Measurements from ENCODE around the gene DLG5.

DNA sequence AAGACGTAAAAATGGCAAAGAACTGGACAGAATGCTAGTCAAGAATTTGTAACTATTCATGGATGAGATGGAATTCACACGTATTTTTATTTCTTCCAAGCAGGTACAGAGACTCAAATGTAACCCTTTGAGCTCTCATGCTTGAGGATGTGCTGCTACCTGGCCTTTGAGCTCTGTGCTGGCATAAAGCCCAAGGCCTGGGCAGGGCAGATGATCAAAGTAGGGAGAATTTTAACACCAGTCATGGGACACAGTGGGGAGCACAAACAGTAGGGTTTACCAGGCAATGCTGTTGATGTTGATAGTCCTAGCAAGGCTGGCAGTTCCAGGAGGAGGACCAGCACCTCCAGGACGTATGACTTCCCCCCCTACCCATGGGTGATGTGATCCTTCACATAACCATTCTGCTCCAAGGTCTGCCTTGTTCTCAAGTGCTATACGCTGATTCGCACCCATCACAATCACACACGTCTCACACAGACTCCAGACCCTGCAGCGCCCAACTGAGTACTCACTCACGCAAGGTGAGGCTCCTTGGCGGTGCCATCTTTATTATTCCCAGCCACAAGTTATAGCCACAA, 48.6 kb upstream of the DLG5 start:
- TF ChIP-seq, protein P1, sequence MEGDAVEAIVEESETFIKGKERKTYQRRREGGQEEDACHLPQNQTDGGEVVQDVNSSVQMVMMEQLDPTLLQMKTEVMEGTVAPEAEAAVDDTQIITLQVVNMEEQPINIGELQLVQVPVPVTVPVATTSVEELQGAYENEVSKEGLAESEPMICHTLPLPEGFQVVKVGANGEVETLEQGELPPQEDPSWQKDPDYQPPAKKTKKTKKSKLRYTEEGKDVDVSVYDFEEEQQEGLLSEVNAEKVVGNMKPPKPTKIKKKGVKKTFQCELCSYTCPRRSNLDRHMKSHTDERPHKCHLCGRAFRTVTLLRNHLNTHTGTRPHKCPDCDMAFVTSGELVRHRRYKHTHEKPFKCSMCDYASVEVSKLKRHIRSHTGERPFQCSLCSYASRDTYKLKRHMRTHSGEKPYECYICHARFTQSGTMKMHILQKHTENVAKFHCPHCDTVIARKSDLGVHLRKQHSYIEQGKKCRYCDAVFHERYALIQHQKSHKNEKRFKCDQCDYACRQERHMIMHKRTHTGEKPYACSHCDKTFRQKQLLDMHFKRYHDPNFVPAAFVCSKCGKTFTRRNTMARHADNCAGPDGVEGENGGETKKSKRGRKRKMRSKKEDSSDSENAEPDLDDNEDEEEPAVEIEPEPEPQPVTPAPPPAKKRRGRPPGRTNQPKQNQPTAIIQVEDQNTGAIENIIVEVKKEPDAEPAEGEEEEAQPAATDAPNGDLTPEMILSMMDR (IDR thresholded peaks at IDR 0.05; ENCODE audit: low read depth, low read length, missing input control): no peak
- TF ChIP-seq, protein P2, sequence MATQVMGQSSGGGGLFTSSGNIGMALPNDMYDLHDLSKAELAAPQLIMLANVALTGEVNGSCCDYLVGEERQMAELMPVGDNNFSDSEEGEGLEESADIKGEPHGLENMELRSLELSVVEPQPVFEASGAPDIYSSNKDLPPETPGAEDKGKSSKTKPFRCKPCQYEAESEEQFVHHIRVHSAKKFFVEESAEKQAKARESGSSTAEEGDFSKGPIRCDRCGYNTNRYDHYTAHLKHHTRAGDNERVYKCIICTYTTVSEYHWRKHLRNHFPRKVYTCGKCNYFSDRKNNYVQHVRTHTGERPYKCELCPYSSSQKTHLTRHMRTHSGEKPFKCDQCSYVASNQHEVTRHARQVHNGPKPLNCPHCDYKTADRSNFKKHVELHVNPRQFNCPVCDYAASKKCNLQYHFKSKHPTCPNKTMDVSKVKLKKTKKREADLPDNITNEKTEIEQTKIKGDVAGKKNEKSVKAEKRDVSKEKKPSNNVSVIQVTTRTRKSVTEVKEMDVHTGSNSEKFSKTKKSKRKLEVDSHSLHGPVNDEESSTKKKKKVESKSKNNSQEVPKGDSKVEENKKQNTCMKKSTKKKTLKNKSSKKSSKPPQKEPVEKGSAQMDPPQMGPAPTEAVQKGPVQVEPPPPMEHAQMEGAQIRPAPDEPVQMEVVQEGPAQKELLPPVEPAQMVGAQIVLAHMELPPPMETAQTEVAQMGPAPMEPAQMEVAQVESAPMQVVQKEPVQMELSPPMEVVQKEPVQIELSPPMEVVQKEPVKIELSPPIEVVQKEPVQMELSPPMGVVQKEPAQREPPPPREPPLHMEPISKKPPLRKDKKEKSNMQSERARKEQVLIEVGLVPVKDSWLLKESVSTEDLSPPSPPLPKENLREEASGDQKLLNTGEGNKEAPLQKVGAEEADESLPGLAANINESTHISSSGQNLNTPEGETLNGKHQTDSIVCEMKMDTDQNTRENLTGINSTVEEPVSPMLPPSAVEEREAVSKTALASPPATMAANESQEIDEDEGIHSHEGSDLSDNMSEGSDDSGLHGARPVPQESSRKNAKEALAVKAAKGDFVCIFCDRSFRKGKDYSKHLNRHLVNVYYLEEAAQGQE (IDR thresholded peaks at IDR 0.05): no peak
- TF ChIP-seq TAF1 (conservative IDR thresholded peaks at IDR 0.05) (no peak), JUND (IDR thresholded peaks at IDR 0.05) (peak in 1 of 2 donors; percentile 5), SP1 (IDR thresholded peaks at IDR 0.05) (no peak), YY1 (IDR thresholded peaks at IDR 0.05) (no peak), FOXA2 (IDR thresholded peaks at IDR 0.05) (no peak)
- TF ChIP-seq, protein P3, sequence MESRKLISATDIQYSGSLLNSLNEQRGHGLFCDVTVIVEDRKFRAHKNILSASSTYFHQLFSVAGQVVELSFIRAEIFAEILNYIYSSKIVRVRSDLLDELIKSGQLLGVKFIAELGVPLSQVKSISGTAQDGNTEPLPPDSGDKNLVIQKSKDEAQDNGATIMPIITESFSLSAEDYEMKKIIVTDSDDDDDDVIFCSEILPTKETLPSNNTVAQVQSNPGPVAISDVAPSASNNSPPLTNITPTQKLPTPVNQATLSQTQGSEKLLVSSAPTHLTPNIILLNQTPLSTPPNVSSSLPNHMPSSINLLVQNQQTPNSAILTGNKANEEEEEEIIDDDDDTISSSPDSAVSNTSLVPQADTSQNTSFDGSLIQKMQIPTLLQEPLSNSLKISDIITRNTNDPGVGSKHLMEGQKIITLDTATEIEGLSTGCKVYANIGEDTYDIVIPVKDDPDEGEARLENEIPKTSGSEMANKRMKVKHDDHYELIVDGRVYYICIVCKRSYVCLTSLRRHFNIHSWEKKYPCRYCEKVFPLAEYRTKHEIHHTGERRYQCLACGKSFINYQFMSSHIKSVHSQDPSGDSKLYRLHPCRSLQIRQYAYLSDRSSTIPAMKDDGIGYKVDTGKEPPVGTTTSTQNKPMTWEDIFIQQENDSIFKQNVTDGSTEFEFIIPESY (IDR thresholded peaks at IDR 0.05): no peak
